Cardiac fibroblast (primary cell): ENCODE results near the gene SEZ6L.

Source experiments
- DNase-seq, 2 donors: peaks; one replicate each; pipeline versions ENCODE4 v3.0.0 to v3.0.0-alpha.2; 2010; ENCODE audit warnings: low read depth in 2 of 2
- H3K4me3 ChIP-seq, 2 donors: replicated peaks in 1 of 2; 1 replicate in 1 of 2; 2 replicates in 1 of 2; pipeline ENCODE4 v1.5.1; 2011; ENCODE audit warnings: low read depth in 2 of 2, low read length in 2 of 2, mild to moderate bottlenecking in 2 of 2, moderate library complexity in 1 of 2
- TF ChIP-seq, protein P1 (sequence below): IDR thresholded peaks from one replicate; pipeline ENCODE4 v1.5.1; 2011; ENCODE audit warnings: low read depth, mild to moderate bottlenecking, low read length, inconsistent platforms

SEZ6L gene

DNA sequence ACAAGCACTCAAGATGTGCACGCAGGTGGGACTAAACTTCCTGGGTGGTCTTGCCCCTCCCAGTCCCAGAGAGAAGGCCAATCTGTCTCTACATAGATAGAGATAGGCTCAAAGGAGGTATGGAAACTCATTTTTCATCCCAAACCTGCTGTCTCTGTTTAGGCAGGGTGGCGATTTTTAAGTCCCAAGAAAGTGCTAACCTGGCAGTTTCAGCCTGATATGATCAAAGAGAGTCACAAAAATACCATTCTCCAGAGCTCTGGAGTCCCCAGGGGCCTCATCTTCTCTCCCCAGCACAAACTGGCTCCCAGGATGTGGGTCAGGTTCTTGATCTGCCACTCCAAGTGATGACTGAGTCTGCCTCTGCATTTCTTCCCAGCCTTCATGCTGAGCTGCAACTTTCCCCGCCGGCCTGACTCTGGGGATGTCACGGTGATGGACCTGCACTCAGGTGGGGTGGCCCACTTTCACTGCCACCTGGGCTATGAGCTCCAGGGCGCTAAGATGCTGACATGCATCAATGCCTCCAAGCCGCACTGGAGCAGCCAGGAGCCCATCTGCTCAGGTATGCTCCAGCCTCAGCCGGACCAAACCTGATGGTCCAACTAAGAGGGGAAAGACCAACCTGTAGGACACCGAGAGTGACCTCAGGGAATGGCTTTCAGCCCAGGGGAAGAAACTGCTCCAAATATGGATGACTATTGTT lies 129.5 kb downstream of the SEZ6L start:
- no peak overlapping the region for H3K4me3 ChIP-seq
- TF ChIP-seq, protein P1, sequence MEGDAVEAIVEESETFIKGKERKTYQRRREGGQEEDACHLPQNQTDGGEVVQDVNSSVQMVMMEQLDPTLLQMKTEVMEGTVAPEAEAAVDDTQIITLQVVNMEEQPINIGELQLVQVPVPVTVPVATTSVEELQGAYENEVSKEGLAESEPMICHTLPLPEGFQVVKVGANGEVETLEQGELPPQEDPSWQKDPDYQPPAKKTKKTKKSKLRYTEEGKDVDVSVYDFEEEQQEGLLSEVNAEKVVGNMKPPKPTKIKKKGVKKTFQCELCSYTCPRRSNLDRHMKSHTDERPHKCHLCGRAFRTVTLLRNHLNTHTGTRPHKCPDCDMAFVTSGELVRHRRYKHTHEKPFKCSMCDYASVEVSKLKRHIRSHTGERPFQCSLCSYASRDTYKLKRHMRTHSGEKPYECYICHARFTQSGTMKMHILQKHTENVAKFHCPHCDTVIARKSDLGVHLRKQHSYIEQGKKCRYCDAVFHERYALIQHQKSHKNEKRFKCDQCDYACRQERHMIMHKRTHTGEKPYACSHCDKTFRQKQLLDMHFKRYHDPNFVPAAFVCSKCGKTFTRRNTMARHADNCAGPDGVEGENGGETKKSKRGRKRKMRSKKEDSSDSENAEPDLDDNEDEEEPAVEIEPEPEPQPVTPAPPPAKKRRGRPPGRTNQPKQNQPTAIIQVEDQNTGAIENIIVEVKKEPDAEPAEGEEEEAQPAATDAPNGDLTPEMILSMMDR: no peak
- DNase-seq: no peak

DNA sequence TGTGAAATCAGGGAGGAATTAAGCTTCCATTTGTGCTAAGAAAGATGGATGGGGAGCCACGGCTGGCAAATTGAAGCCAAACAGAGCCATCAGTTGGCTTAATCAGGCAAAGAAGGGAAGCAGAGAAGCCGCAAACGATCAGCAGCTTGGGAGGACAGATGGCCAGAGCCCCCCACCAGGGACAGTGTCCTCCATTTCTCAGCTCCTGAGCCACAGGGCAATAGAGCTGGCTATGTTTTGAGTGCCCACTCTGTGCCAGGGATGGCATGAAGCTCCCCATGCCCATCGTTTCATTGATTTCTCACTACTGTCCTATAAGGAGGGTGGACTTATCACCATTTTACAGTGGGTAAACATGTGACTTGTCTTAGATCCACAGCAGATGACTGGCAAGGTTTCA lies 133.5 kb downstream of the SEZ6L start:
- TF ChIP-seq, protein P1: no peak
- no peak for DNase-seq
- no peak overlapping the region for H3K4me3 ChIP-seq

- no peak for DNase-seq
- TF ChIP-seq, protein P1: no peak
Measured at GRCh38 chr22:26303475-26303874, 134.2 kb downstream of the SEZ6L start.

GRCh38 chr22:26304730-26305129 lies 135.5 kb downstream of the SEZ6L start:
- DNase-seq: no peak
- H3K4me3 ChIP-seq: no peak overlapping the region
- TF ChIP-seq, protein P1: no peak

More at GRCh38 chr22:26303475-26303874, 134.2 kb downstream of the SEZ6L start:
- H3K4me3 ChIP-seq: no peak overlapping the region

DNA sequence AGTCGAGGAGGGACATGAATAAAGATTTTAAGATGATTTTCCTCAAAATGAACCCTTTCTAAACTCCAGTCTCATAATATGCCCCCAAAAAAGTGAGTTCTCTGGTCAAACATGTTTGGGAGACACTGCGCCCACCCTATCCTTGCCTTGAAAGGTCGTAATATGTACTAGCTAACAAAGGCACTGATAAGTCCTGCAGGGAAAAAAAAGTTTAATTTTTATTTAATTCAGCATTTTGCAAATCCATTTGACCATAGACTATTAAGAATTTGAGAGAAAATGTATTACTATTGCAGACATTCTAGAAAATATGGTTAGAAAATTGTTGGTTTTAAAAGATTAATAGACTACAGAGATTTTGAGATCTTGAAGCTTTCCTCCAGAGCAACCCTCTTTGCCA lies 139.2 kb downstream of the SEZ6L start:
- H3K4me3 ChIP-seq: no peak overlapping the region
- TF ChIP-seq, protein P1: no peak
- DNase-seq: no peak

DNA sequence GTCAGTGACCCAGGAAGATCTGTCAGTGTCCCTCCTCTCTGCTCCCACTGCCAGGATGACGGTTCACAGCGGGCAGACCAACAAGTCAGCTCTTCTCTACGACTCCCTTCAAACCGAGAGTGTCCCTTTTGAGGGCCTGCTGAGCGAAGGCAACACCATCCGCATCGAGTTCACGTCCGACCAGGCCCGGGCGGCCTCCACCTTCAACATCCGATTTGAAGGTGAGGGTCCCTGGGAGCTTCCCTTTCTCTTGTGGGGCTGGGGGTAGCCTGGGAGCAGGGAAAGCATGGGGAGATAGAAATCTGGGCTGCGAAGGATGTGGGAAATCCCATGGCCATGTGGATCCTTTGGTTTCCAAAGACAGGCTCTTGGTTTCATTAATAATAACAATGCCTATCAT lies 141.4 kb downstream of the SEZ6L start:
- TF ChIP-seq, protein P1: no peak
- DNase-seq: no peak
- no peak overlapping the region for H3K4me3 ChIP-seq

- H3K4me3 ChIP-seq: no peak overlapping the region
- DNase-seq: no peak
- TF ChIP-seq, protein P1: no peak
Measured at GRCh38 chr22:26313291-26313690, 144.0 kb downstream of the SEZ6L start.
